GM12878 (cell line): Measurements from ENCODE around the gene CERKL. TPM values are rescaled to one million over a fixed set of nuclear protein-coding genes. Genes with fewer than 3 reads are reported as not detected.

ENCODE experiments used
- ATAC-seq: fragments of 200-7000 bp; cut with Tn5 transposase; 3 replicates; pipeline ENCODE4 v1.9.1; 2020; ENCODE audit warnings: mild to moderate bottlenecking, moderate library complexity
- BruUV-seq: library from RNA; stranded (reverse); fragments of 400-500 nt; replicated peaks from 2 replicates; lab custom pipeline; 2021; lab: Mats Ljungman, UMichigan
- CTCF ChIA-PET: fragments of 300-600 bp; sonication (Branson Sonifier 250); formaldehyde crosslinking; extraction: SDS; loops from one replicate; lab custom pipeline; 2021; ENCODE audit warnings: inconsistent platforms; lab: Yijun Ruan, JAX
- POLR2A ChIA-PET: fragments of 350-600 bp; formaldehyde crosslinking; extraction: SDS; loops from one replicate; lab custom pipeline; 2021; ENCODE audit warnings: inconsistent platforms; lab: Charles Lee
- RAD21 ChIA-PET: fragments of 300-600 bp; sonication (Branson Sonifier 250); formaldehyde crosslinking; loops from one replicate; lab custom pipeline; 2023; ENCODE audit warnings: antibody characterized with exemption; ENCODE audit not compliant: unreplicated experiment; lab: Charles Lee
- SMC1A ChIA-PET: fragments of 300-600 bp; sonication (Branson Sonifier 250); formaldehyde crosslinking; loops from one replicate; lab custom pipeline; 2023; ENCODE audit not compliant: unreplicated experiment, uncharacterized antibody; lab: Charles Lee
- DNase-seq: peaks from one replicate; pipeline ENCODE4 v3.0.0-alpha.2; 2011; ENCODE audit warnings: low read depth, low spot score
- FAIRE-seq: peaks from 3 replicates; lab custom pipeline; 2011; peaks lifted over from hg19 to GRCh38; lab: Jason Lieb, UNC
- H2AFZ ChIP-seq: 2 replicates; pipeline ENCODE4 v1.6.0; 2011; ENCODE audit warnings: low read depth, low read length, control low read depth; ENCODE audit not compliant: control insufficient read depth
- H3K27ac ChIP-seq: 2 replicates; pipeline ENCODE4 v1.5.1; 2011; ENCODE audit warnings: control low read depth; ENCODE audit not compliant: control insufficient read depth, insufficient read depth
- H3K27me3 ChIP-seq, 2 experiments: replicated peaks in 1 of 2; 2 replicates each; pipeline versions ENCODE4 v1.6.0 to v1.6.1; 2011; ENCODE audit warnings: low read length in 1 of 2; ENCODE audit not compliant: control insufficient read depth in 2 of 2, insufficient read depth in 2 of 2
- H3K36me3 ChIP-seq, 2 experiments: 2 replicates each; pipeline ENCODE4 v1.5.1; 2011; ENCODE audit warnings: low read length in 1 of 2; ENCODE audit not compliant: control insufficient read depth in 2 of 2, insufficient read depth in 2 of 2
- H3K4me1 ChIP-seq: 2 replicates; pipeline ENCODE4 v1.6.1; 2011; ENCODE audit warnings: mild to moderate bottlenecking, low read length, moderate library complexity, mixed read lengths; ENCODE audit not compliant: control insufficient read depth, insufficient read depth
- H3K4me2 ChIP-seq: 2 replicates; pipeline ENCODE4 v1.6.0; 2011; ENCODE audit warnings: control low read depth; ENCODE audit not compliant: control insufficient read depth, insufficient read depth
- H3K4me3 ChIP-seq: fragments of 200-600 bp; sonication (generic); 2 replicates; pipeline ENCODE4 v1.5.1; 2016
- H3K79me2 ChIP-seq: 2 replicates; pipeline ENCODE4 v1.6.0; 2011; ENCODE audit warnings: low read length; ENCODE audit not compliant: control insufficient read depth, insufficient read depth
- H3K9ac ChIP-seq: 2 replicates; pipeline ENCODE4 v1.8.0; 2011; ENCODE audit warnings: low read length, control low read depth, mixed read lengths; ENCODE audit not compliant: control insufficient read depth, insufficient read depth
- H3K9me3 ChIP-seq: replicated peaks from 3 replicates; pipeline ENCODE4 v1.5.1; 2011; ENCODE audit warnings: mild to moderate bottlenecking, low read length; ENCODE audit not compliant: control insufficient read depth, insufficient read depth
- H4K20me1 ChIP-seq: 2 replicates; pipeline ENCODE4 v1.6.0; 2011; ENCODE audit not compliant: control insufficient read depth, insufficient read depth
- E2F8 ChIP-seq: fragments of 450-650 bp; IDR thresholded peaks from 2 replicates; pipeline ENCODE4 v1.6.1; 2018; ENCODE audit warnings: mild to moderate bottlenecking, low read depth, moderate library complexity; ENCODE audit not compliant: partially characterized antibody
- LARP7 ChIP-seq: fragments of 450-650 bp; IDR thresholded peaks from 2 replicates; pipeline ENCODE4 v1.6.1; 2017; ENCODE audit warnings: mild to moderate bottlenecking
- PAX5 ChIP-seq: IDR thresholded peaks from 2 replicates; pipeline ENCODE4 v1.6.1; 2011; ENCODE audit warnings: low read depth, low read length, borderline replicate concordance
- PAX8 ChIP-seq: fragments of 450-650 bp; IDR thresholded peaks from 2 replicates; pipeline ENCODE4 v1.6.1; 2017; ENCODE audit warnings: mild to moderate bottlenecking, moderate library complexity
- REST ChIP-seq: IDR thresholded peaks from 2 replicates; pipeline ENCODE4 v1.6.1; 2012; ENCODE audit warnings: mild to moderate bottlenecking, low read depth, low read length
- SMC3 ChIP-seq: IDR thresholded peaks from 2 replicates; pipeline ENCODE4 v1.6.1; 2011; ENCODE audit warnings: low read length, improper control_type of control experiment, borderline replicate concordance
- ZNF274 ChIP-seq: IDR thresholded peaks from one replicate; pipeline ENCODE4 v1.8.0; 2011; ENCODE audit not compliant: insufficient read length, insufficient read depth
- WGBS: methylation state at CpG from one replicate; pipeline ENCODE4 v1.1.6; 2016; ENCODE audit warnings: low lambda C conversion rate; ENCODE audit not compliant: insufficient replicate concordance, insufficient coverage; ENCODE audit errors: missing lambda C conversion rate; 5-methylcytosine and 5-hydroxymethylcytosine counted together
- in situ Hi-C: fragments of 300-500 bp; cut with MboI; formaldehyde crosslinking; loops from 9 replicates; pipeline ENCODE4 v1.14.3; 2018; ENCODE audit warnings: mixed read lengths
- intact Hi-C: fragments of 100-400 bp; cut with micrococcal nuclease; formaldehyde crosslinking; loops from one replicate; pipeline ENCODE4 v1.14.2; 2022; ENCODE audit not compliant: unreplicated experiment
- polyA plus RNA-seq, 11 experiments: library from polyadenylated mRNA; depleted of rRNA in 4 of 11; unstranded in 6 of 11; stranded (reverse) in 5 of 11; fragments of >200 nt; fragmentation: Nextera tagmentation in 4 of 11; fragmentation: Illumina TruSeq in 1 of 11; extraction: Ambion mirVana in 4 of 11; extraction: Trizol in 1 of 11; gene quantifications; 1 replicate in 1 of 11; 2 replicates in 10 of 11; pipeline versions ENCODE4 v1.2.1 to v1.2.3, GENCODE V29; 2011 to 2016; ENCODE audit warnings: inconsistent platforms in 2 of 11, missing spikeins in 2 of 11, low read depth in 1 of 11
- total RNA-seq, 4 experiments: library from RNA; depleted of rRNA in 3 of 4; stranded (reverse); fragments of >200 nt in 3 of 4; fragmentation: Illumina TruSeq in 1 of 4; extraction: Trizol in 1 of 4; gene quantifications; 2 replicates each; pipeline versions ENCODE4 v1.2.1 to v1.2.3, GENCODE V29; 2013 to 2021
- TF ChIP-seq, protein P1 (sequence below): fragments of 450-650 bp; IDR thresholded peaks from 2 replicates; pipeline ENCODE4 v1.6.1; 2017; ENCODE audit warnings: mild to moderate bottlenecking, moderate library complexity
- TF ChIP-seq, protein P2 (sequence below): fragments of 450-650 bp; formaldehyde crosslinking; IDR thresholded peaks from 2 replicates; pipeline ENCODE4 v1.4.0; 2022; ENCODE audit warnings: mild to moderate bottlenecking, moderate library complexity

Gene CERKL
- total and polyA plus RNA-seq, 10 of the 15 experiments (the other 5 are each of a cell fraction or from before 2014, with no cell fraction given), result 0.05 to 23.0 (median 6.0) TPM; not detected in 2

DNA sequence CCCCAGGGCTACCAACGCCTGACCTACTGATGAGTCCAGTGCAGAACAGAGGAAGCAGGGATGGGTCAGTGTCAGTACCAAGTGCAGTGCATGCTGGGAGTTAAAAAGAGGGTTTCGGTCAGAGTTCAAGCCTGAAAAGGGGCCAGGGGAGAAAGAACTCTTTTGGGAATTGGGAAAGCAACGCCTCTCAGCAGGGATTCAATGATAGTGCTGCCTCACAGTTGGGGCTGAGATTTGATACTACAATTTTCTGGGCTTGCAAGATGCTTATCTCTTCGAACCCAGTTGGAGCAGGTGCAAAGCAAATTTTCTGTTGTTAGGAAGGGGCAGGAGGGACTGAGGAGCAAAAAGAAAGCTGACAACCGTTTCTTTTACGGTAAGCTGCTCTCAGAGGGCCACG is 82.6 kb downstream of the CERKL start:
- ChIA-PET POLR2A (interaction anchor here (1.4 kb wide), 1 partner anchor 143 kb away, joined by 3 read pairs; no protein-coding TSS in a partner anchor), SMC1A (interaction anchor here (0.6 to 11.5 kb wide), 9 partner anchors 11 to 470 kb away, joined by 3 to 337 read pairs (median 7); no protein-coding TSS in a partner anchor), CTCF (interaction anchor here (0.8 to 10.3 kb wide), 12 partner anchors 11 to 483 kb away, joined by 3 to 359 read pairs (median 11); no protein-coding TSS in a partner anchor), RAD21 (interaction anchor here (1.1 to 9.0 kb wide), 9 partner anchors 12 to 493 kb away, joined by 3 to 254 read pairs (median 6); partner anchors contain the start of gene ITGA4)
- no peaks in the 10 kb centered on the region for H3K36me3 ChIP-seq
- H3K4me2 ChIP-seq, result no peak overlapping the region
- no peak for ATAC-seq
- in situ Hi-C loops, result no loop called here
- DNase-seq, result no peak
- no peak overlapping the region for H3K9ac ChIP-seq
- BruUV-seq, result no TSS peak
- H2AFZ ChIP-seq, result no peak overlapping the region
- intact Hi-C loops, result loop anchor here (10.0 kb wide), 1 partner anchor 470 kb away; no protein-coding TSS in a partner anchor
- H4K20me1 ChIP-seq, result no peaks in the 10 kb centered on the region
- no peaks in the 10 kb centered on the region for H3K79me2 ChIP-seq
- H3K27ac ChIP-seq, result no peak overlapping the region
- no peak for FAIRE-seq
- no peak overlapping the region for H3K4me3 ChIP-seq
- WGBS, result 51% methylated on average over 7 of the region's 7 CpGs
- H3K4me1 ChIP-seq, result no peaks in the 10 kb centered on the region
- peaks cover 2 to 3% of the 10 kb centered on the region in 2 experiments; a peak in 2 of 4 replicates for H3K27me3 ChIP-seq
- H3K9me3 ChIP-seq, result no peaks in the 10 kb centered on the region
- TF ChIP-seq ZNF274 (no peak), REST (no peak), PAX5 (no peak), E2F8 (no peak), SMC3 (no peak), LARP7 (no peak), PAX8 (no peak)
- TF ChIP-seq, protein P1, sequence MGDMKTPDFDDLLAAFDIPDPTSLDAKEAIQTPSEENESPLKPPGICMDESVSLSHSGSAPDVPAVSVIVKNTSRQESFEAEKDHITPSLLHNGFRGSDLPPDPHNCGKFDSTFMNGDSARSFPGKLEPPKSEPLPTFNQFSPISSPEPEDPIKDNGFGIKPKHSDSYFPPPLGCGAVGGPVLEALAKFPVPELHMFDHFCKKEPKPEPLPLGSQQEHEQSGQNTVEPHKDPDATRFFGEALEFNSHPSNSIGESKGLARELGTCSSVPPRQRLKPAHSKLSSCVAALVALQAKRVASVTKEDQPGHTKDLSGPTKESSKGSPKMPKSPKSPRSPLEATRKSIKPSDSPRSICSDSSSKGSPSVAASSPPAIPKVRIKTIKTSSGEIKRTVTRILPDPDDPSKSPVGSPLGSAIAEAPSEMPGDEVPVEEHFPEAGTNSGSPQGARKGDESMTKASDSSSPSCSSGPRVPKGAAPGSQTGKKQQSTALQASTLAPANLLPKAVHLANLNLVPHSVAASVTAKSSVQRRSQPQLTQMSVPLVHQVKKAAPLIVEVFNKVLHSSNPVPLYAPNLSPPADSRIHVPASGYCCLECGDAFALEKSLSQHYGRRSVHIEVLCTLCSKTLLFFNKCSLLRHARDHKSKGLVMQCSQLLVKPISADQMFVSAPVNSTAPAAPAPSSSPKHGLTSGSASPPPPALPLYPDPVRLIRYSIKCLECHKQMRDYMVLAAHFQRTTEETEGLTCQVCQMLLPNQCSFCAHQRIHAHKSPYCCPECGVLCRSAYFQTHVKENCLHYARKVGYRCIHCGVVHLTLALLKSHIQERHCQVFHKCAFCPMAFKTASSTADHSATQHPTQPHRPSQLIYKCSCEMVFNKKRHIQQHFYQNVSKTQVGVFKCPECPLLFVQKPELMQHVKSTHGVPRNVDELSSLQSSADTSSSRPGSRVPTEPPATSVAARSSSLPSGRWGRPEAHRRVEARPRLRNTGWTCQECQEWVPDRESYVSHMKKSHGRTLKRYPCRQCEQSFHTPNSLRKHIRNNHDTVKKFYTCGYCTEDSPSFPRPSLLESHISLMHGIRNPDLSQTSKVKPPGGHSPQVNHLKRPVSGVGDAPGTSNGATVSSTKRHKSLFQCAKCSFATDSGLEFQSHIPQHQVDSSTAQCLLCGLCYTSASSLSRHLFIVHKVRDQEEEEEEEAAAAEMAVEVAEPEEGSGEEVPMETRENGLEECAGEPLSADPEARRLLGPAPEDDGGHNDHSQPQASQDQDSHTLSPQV, result no peak
- TF ChIP-seq, protein P2, sequence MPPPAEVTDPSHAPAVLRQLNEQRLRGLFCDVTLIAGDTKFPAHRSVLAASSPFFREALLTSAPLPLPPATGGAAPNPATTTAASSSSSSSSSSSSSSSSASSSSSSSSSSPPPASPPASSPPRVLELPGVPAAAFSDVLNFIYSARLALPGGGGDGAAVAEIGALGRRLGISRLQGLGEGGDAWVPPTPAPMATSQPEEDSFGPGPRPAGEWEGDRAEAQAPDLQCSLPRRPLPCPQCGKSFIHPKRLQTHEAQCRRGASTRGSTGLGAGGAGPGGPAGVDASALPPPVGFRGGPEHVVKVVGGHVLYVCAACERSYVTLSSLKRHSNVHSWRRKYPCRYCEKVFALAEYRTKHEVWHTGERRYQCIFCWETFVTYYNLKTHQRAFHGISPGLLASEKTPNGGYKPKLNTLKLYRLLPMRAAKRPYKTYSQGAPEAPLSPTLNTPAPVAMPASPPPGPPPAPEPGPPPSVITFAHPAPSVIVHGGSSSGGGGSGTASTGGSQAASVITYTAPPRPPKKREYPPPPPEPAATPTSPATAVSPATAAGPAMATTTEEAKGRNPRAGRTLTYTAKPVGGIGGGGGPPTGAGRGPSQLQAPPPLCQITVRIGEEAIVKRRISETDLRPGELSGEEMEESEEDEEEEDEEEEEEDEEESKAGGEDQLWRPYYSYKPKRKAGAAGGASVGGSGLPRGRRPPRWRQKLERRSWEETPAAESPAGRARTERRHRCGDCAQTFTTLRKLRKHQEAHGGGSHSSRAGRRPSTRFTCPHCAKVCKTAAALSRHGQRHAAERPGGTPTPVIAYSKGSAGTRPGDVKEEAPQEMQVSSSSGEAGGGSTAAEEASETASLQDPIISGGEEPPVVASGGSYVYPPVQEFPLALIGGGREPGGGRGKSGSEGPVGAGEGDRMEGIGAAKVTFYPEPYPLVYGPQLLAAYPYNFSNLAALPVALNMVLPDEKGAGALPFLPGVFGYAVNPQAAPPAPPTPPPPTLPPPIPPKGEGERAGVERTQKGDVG, result no peak
